GM23338 (cell line): ENCODE results near the gene PDSS1. TPM values are rescaled to one million over a fixed set of nuclear protein-coding genes. Genes with fewer than 3 reads are reported as not detected.

ENCODE experiments used
- ATAC-seq: fragments of 200-7000 bp; cut with Tn5 transposase; 3 replicates; pipeline ENCODE4 v1.9.1; 2020
- DNase-seq: peaks from one replicate; pipeline ENCODE4 v3.0.0-alpha.2; 2015; ENCODE audit warnings: low spot score
- H2AFZ ChIP-seq: fragments of 200-600 bp; sonication (generic); 2 replicates; pipeline ENCODE4 v1.8.0; 2016; ENCODE audit warnings: antibody characterized with exemption, mild to moderate bottlenecking, moderate library complexity
- H3F3A ChIP-seq: fragments of 200-600 bp; sonication (generic); replicated peaks from 2 replicates; pipeline ENCODE4 v1.8.0; 2017; ENCODE audit warnings: antibody characterized with exemption, mixed run types, low read depth
- H3K27ac ChIP-seq: fragments of 200-600 bp; sonication (generic); 2 replicates; pipeline ENCODE4 v1.6.1; 2016; ENCODE audit warnings: low read depth
- H3K27me3 ChIP-seq: fragments of 200-600 bp; sonication (generic); 2 replicates; pipeline ENCODE4 v1.8.0; 2016; ENCODE audit warnings: mild to moderate bottlenecking, mixed run types, moderate library complexity; ENCODE audit not compliant: insufficient read depth
- H3K36me3 ChIP-seq: fragments of 200-600 bp; sonication (generic); 2 replicates; pipeline ENCODE4 v1.8.0; 2016; ENCODE audit warnings: mild to moderate bottlenecking; ENCODE audit not compliant: insufficient read depth
- H3K4me1 ChIP-seq: fragments of 200-600 bp; sonication (generic); 2 replicates; pipeline ENCODE4 v1.8.0; 2016; ENCODE audit warnings: mild to moderate bottlenecking, moderate library complexity; ENCODE audit not compliant: insufficient read depth
- H3K4me2 ChIP-seq: fragments of 200-600 bp; sonication (generic); 2 replicates; pipeline ENCODE4 v1.7.1; 2017; ENCODE audit warnings: mixed run types
- H3K4me3 ChIP-seq: fragments of 200-600 bp; sonication (generic); 2 replicates; pipeline ENCODE4 v1.6.1; 2016; ENCODE audit warnings: mixed run types
- H3K79me2 ChIP-seq: fragments of 200-600 bp; sonication (generic); replicated peaks from 2 replicates; pipeline ENCODE4 v1.8.0; 2017; ENCODE audit warnings: mild to moderate bottlenecking; ENCODE audit not compliant: insufficient read depth
- H3K9me2 ChIP-seq: fragments of 200-600 bp; sonication (generic); 2 replicates; pipeline ENCODE4 v1.8.0; 2017; ENCODE audit not compliant: insufficient read depth
- H4K20me1 ChIP-seq: fragments of 200-600 bp; sonication (generic); replicated peaks from 2 replicates; pipeline ENCODE4 v1.8.0; 2017; ENCODE audit warnings: mild to moderate bottlenecking; ENCODE audit not compliant: insufficient read depth
- H3K27ac Mint-ChIP-seq: 2 replicates; pipeline ENCODE4 v1.8.0; 2020; ENCODE audit warnings: inconsistent platforms, mild to moderate bottlenecking, moderate library complexity, mixed read lengths
- H3K27me3 Mint-ChIP-seq: 3 replicates; pipeline ENCODE4 v1.8.0; 2022; ENCODE audit warnings: low read depth, mild to moderate bottlenecking, moderate library complexity, mixed read lengths, inconsistent platforms; ENCODE audit not compliant: insufficient read depth, poor library complexity
- H3K36me3 Mint-ChIP-seq: 3 replicates; pipeline ENCODE4 v1.8.0; 2021; ENCODE audit warnings: low read depth, mild to moderate bottlenecking, inconsistent platforms, moderate library complexity, mixed read lengths
- H3K4me1 Mint-ChIP-seq: 3 replicates; pipeline ENCODE4 v1.8.0; 2020; ENCODE audit warnings: mild to moderate bottlenecking, inconsistent platforms, mixed read lengths
- H3K4me3 Mint-ChIP-seq: 3 replicates; pipeline ENCODE4 v1.8.0; 2021; ENCODE audit warnings: moderate library complexity, mild to moderate bottlenecking, inconsistent platforms, mixed read lengths
- H3K9me3 Mint-ChIP-seq: 3 replicates; pipeline ENCODE4 v1.8.0; 2020; ENCODE audit warnings: moderate library complexity, mild to moderate bottlenecking, inconsistent platforms, mixed read lengths
- EZH2phosphoT487 ChIP-seq: fragments of 200-600 bp; sonication (generic); IDR thresholded peaks from one replicate; pipeline ENCODE4 v1.8.1; 2018; ENCODE audit warnings: antibody characterized with exemption; ENCODE audit not compliant: unreplicated experiment
- JUNB ChIP-seq: IDR thresholded peaks from one replicate; pipeline ENCODE4 v1.6.1; 2016; ENCODE audit warnings: antibody characterized with exemption; ENCODE audit not compliant: unreplicated experiment
- NANOG ChIP-seq: IDR thresholded peaks from 2 replicates; pipeline ENCODE4 v1.6.1; 2016; ENCODE audit warnings: antibody characterized with exemption, borderline replicate concordance
- POLR2AphosphoS5 ChIP-seq: IDR thresholded peaks from 2 replicates; pipeline ENCODE4 v1.6.1; 2016; ENCODE audit warnings: antibody characterized with exemption, low read depth
- STAT1 ChIP-seq: IDR thresholded peaks from one replicate; pipeline ENCODE4 v1.6.1; 2016; ENCODE audit warnings: antibody characterized with exemption; ENCODE audit not compliant: unreplicated experiment
- ZNF462 ChIP-seq: fragments of 250-450 bp; sonication (Bioruptor Pico); IDR thresholded peaks from 2 replicates; pipeline ENCODE4 v1.5.0; 2020; ENCODE audit warnings: mild to moderate bottlenecking, moderate library complexity
- polyA plus RNA-seq: library from polyadenylated mRNA; unstranded; fragments of >200 nt; fragmentation: Nextera tagmentation; extraction: Ambion mirVana; gene quantifications from 2 replicates; pipeline ENCODE4 v1.2.1, GENCODE V29; 2016
- total RNA-seq: library from RNA; depleted of rRNA; stranded (reverse); fragments of >200 nt; shearing (Covaris generic); gene quantifications from 2 replicates; pipeline ENCODE4 v1.2.3, GENCODE V29; 2014
- TF ChIP-seq, protein P1 (sequence below), 2 experiments: fragments of 200-600 bp in 1 of 2; sonication (generic) in 1 of 2; conservative IDR thresholded peaks; 2 replicates each; pipeline versions ENCODE4 v1.5.1 to v1.6.1; 2016 to 2017; ENCODE audit warnings: antibody characterized with exemption in 2 of 2, low read depth in 2 of 2, mild to moderate bottlenecking in 2 of 2, moderate library complexity in 1 of 2

The PDSS1 gene
- total and polyA plus RNA-seq, 2 experiments from 2014 or later: 21.5 to 26.2 TPM

DNA sequence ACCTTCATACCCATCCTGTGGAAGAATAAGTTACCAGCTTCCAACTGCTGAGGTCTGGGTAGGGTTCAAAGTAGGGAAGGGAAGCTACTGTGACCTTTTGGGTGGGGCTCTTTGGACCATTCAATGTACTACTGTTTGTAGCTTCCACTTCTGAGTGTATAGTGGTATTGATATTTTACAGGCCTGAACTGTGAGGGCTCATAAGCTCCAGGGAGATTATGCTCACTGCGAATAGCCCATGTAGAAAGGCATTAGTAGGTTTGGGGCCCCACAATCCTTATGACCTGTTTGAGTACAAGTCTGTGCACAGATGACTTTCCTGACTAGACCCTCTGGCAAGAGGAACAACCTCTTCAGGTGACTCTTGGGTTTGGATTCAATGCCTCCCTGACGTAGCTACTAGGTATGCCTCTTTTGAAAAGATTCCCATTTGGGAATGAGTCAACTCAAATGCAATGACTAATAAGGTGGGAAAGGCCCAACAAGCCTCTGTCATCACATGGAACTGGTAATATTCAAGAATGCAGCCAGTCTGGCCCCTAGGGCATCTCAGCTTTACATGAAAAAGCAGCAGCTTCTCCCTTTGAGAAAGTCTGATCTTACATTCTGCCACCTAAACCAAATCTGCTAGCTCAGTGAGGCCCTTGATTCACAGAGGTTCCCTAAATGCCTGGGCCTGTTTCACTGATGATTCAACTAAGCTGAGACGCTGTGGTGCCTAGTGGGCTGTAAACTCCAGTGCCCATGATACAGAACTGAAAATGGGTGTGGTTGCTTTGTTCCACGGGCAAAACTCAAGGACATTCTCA lies 83.5 kb downstream of the PDSS1 start:
- no peak overlapping the region for H3K4me3 Mint-ChIP-seq
- no peaks in the 10 kb centered on the region for H3K9me3 Mint-ChIP-seq
- DNase-seq (peak; percentile 73), ATAC-seq (peak; percentile 76)
- no peaks in the 10 kb centered on the region for H3K36me3 Mint-ChIP-seq
- no peak for TF ChIP-seq EZH2phosphoT487
- TF ChIP-seq, protein P1, sequence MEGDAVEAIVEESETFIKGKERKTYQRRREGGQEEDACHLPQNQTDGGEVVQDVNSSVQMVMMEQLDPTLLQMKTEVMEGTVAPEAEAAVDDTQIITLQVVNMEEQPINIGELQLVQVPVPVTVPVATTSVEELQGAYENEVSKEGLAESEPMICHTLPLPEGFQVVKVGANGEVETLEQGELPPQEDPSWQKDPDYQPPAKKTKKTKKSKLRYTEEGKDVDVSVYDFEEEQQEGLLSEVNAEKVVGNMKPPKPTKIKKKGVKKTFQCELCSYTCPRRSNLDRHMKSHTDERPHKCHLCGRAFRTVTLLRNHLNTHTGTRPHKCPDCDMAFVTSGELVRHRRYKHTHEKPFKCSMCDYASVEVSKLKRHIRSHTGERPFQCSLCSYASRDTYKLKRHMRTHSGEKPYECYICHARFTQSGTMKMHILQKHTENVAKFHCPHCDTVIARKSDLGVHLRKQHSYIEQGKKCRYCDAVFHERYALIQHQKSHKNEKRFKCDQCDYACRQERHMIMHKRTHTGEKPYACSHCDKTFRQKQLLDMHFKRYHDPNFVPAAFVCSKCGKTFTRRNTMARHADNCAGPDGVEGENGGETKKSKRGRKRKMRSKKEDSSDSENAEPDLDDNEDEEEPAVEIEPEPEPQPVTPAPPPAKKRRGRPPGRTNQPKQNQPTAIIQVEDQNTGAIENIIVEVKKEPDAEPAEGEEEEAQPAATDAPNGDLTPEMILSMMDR (conservative IDR thresholded peaks at IDR 0.05; ENCODE audit: low read depth in 2 of 2): no peak
- peak; percentile 42; the same call in 1 of the 2 replicates for TF ChIP-seq ZNF462 (CRISPR knock-in tag)
- no peak for TF ChIP-seq STAT1
- no peak for TF ChIP-seq NANOG
- TF ChIP-seq JUNB: no peak
- no peak for TF ChIP-seq POLR2AphosphoS5
- Histone ChIP-seq H3F3A (no peaks in the 10 kb centered on the region), H3K36me3 (no peaks in the 10 kb centered on the region), H3K4me3 (no peak overlapping the region), H3K9me2 (0 out of 2 replicates have a peak, but pooled peaks cover 4% of the 10 kb centered on the region), H4K20me1 (no peaks in the 10 kb centered on the region; the same call in none of the 2 replicates), H3K79me2 (peaks cover 92% of the 10 kb centered on the region), H2AFZ (no peak overlapping the region), H3K4me1 (peaks cover 31% of the 10 kb centered on the region), H3K27ac (peak overlapping the region; percentile 75), H3K27me3 (no peaks in the 10 kb centered on the region), H3K4me2 (peak overlapping the region; percentile 68)
- H3K27ac Mint-ChIP-seq: peak overlapping the region; percentile 77
- H3K27me3 Mint-ChIP-seq: peaks cover 3% of the 10 kb centered on the region
- peaks cover 30% of the 10 kb centered on the region for H3K4me1 Mint-ChIP-seq
